Hematopoietic multipotent progenitor cell treated with erythropoietin and hydrocortisone succinate and interleukin-3 and kit ligand, for 8 days (in vitro differentiated cells): ENCODE measurements around the gene CCNJL.

Experiments
- DNase-seq: peaks from one replicate; pipeline ENCODE4 v3.0.0-alpha.2; 2015

The CCNJL gene

DNA sequence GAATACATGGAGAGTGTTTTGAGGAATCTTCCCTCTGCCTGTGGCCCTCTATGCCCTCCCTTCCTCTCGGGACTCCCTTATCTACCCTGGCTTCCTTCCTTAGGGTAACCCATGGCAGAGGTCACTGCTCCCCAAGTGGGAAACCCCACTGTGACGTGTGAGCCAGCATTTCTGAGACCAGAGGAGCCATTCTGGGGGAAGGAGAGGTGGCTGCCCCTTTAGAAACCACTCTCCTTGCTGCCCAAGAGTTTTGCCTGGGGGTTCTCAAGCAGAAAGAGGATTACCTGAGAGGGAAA is 23.1 kb downstream of the CCNJL start:
- DNase-seq: no peak

DNA sequence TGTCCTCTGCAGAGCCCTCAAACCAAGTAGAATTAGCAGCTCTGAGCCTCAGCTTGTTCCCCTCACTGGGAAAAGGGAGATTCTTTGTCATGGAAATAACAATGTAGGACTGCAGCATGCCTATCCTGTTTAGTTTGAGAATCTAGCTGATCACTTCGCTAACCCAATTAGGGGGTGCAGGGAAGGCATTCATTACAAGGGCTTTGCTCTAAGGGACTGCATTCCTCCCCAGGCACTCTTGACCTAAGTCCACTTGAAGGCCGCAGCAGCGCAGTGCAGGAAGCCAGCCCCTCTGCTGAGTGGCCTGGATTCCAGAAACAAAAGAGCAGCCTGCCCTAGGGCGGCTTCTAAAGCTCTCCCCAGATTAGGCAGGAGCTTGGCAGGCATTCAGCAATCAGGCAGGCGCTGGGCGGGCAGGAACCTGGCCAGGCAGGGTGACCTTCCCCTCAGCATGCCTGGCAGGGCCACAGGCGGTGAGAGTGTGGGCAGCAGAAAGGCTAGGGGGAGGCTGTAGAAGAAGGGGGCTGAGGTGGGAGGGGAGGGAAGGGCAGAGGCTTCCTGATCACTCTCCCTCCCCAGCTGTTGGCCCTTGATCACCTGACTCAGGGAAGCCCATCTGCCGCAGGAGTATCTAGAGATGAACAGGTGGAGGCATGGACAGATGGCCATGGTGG is 24.8 kb downstream of the CCNJL start:
- peak; percentile 11 for DNase-seq

GRCh38 chr5:160286947-160287346 is 25.4 kb downstream of the CCNJL start:
- DNase-seq: no peak

- no peak for DNase-seq
Measured at GRCh38 chr5:160285316-160285715, 27.0 kb downstream of the CCNJL start.

DNA sequence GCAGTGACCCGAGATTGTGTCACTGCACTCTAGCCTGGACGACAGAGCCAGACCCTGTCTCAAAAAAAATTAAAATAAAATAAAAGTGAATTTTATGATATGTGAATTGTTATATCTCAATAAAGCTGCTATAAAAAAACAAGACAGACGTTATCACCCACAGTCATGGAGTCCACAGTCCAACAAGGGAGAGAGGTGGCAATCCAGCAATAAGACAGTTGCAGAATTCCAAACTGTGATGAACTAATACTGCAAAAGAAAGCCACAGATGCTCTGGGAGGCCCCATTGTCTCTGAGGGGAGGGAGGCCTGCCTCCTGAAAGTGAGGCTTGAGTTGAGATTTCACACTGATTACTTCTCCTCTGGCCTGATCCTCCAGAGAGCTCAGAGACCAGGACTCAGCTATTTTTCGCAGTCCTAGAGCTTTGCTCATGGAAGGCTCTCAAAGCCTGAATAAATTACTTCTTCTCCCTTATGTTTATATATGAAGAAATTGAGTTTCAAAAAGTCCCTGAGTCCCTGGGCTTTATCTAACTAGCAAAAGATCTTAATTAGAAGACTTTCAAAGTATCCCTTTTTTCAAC is 28.0 kb downstream of the CCNJL start:
- no peak for DNase-seq

- DNase-seq: no peak
Measured at GRCh38 chr5:160281275-160281674, 31.1 kb downstream of the CCNJL start.

GRCh38 chr5:160280384-160281095 is 31.8 kb downstream of the CCNJL start:
- DNase-seq: no peak

- no peak for DNase-seq
Measured at GRCh38 chr5:160278343-160278742, 34.0 kb downstream of the CCNJL start.

GRCh38 chr5:160274483-160274931 is 37.9 kb downstream of the CCNJL start:
- no peak for DNase-seq

DNA sequence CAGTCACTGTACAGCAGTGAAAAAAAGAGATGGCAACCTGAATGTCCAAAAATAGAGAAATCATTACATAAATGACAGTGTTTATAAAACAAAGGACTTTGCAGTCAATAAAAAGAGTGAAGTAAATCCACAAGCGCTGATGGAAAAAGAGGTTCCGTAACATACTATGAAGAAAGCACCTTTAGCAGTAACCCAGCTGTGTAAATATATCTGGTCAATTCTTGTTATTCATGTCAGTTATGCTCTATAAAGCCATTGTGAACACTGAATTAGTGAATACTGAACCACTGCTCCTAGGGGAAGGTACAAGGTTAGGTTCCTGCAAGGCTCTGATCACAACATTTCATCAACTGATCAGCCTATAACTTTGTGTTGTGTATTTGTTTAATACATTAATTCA is 39.5 kb downstream of the CCNJL start:
- no peak for DNase-seq

GRCh38 chr5:160272264-160272663 is 40.1 kb downstream of the CCNJL start:
- DNase-seq: no peak

DNA sequence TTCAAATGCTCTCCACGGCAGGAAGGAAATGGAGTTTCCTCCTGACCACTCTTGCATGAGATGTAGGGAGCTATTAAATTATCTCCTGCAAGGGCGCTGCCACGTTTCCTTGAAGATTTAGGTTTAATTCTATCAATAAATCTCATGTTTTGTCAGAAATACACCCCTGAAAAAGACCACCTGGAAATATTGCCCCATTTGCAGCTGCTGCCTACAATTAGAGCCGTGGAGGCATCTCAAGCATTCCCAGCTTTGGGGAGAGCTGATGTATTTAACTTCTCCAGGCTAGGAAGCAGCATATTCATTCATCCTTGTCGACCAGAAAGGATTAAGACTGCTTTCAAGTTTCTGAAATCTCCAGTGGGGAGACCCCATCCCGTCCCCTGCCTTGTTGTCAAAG is 40.5 kb downstream of the CCNJL start:
- no peak for DNase-seq

GRCh38 chr5:160271396-160271795 is 41.0 kb downstream of the CCNJL start:
- DNase-seq: no peak

- no peak for DNase-seq
Measured at GRCh38 chr5:160270704-160271103, 41.7 kb downstream of the CCNJL start.

- peak; percentile 31 for DNase-seq
Measured at GRCh38 chr5:160269017-160269416, 43.3 kb downstream of the CCNJL start.

- DNase-seq: no peak
Measured at GRCh38 chr5:160268121-160268520, 44.2 kb downstream of the CCNJL start.

DNA sequence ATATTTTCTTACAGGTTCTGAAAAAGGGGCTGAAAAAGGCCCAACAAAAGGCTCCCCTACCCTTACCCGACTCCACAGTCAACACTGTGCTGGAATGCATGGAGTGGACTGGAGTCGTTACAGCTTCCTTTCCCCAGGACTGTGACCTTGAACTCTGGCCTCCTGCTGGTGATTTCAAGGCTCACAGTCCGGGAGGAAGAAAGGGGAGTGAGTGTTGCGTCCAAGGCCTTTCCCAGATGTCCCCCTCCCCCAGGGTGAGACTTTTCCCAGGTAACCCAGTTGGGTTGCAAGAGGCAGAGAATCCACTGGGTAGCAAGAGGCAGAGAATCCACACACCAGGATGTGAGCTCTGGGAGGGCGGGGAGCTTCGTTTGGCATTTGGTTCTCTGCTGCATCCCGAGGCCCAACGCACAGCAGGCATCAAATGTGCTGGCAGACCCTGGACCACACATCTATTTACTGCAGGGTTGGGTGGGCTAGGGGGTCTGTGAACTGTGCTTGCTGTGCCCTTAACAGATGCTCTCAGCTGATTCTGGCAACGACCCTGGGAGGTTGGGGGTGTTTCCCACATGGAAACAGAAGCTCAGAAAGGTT is 45.5 kb downstream of the CCNJL start:
- DNase-seq: no peak

GRCh38 chr5:160266044-160266443 is 46.3 kb downstream of the CCNJL start:
- no peak for DNase-seq

DNA sequence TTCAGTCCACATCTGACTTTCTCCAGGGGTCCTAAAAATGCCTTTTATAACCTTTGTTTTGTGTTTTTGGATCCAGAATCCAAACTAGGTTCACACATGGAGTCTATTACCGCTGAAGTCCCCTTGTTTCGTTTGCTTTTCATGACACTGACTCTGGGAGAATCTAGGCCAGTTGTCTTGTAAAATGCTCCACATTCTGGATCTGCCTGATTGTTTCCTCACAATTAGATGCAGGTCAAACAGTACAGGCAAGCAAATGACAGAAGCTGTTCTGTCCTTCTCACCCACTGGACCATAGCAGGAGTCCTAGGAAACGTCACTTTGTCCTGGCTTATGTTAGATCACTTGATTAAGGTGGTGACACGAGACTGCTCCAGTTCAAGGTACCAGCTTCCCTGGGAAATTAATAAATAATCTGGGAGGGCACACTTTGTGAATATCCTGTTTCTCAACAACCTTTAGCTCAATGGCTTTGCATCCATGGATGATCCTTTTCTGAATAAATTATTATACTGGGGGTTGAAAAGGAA is 49.0 kb downstream of the CCNJL start:
- DNase-seq: no peak

- DNase-seq: peak; percentile 85
Measured at GRCh38 chr5:160262151-160263074, 50.0 kb downstream of the CCNJL start.

- DNase-seq: peak; percentile 99
Measured at GRCh38 chr5:160260881-160261815, 51.2 kb downstream of the CCNJL start.
